Common myeloid progenitor, CD34-positive (primary cell): ENCODE results near the gene FHIT.

Experiments
- CTCF ChIA-PET: fragments of 350-600 bp; sonication (Branson Sonifier 250); formaldehyde crosslinking; loops from one replicate; lab custom pipeline; 2021; ENCODE audit warnings: antibody characterized with exemption; lab: Charles Lee
- POLR2A ChIA-PET: fragments of 350-600 bp; sonication (Branson Sonifier 250); formaldehyde crosslinking; loops from one replicate; lab custom pipeline; 2021; ENCODE audit warnings: antibody characterized with exemption; lab: Charles Lee
- DNase-seq, 3 donors: peaks; one replicate each; pipeline versions ENCODE4 v3.0.0 to v3.0.0-alpha.2; 2013
- H3K27ac ChIP-seq, 2 experiments: 1 replicate in 1 of 2; 2 replicates in 1 of 2; pipeline ENCODE4 v1.7.0; 2013; ENCODE audit warnings: inconsistent platforms in 2 of 2, low read length in 2 of 2, mild to moderate bottlenecking in 2 of 2, low read depth in 1 of 2, moderate library complexity in 1 of 2; ENCODE audit not compliant: severe bottlenecking in 2 of 2, insufficient read depth in 1 of 2, poor library complexity in 1 of 2
- H3K27me3 ChIP-seq, 5 experiments: replicated peaks in 2 of 5; 1 replicate in 3 of 5; 2 replicates in 2 of 5; pipeline versions ENCODE4 v1.6.1 to v1.7.0; 2013; ENCODE audit warnings: low read length in 4 of 5, mild to moderate bottlenecking in 2 of 5, moderate library complexity in 2 of 5, inconsistent platforms in 1 of 5; ENCODE audit not compliant: insufficient read depth in 5 of 5, control insufficient read depth in 4 of 5
- H3K36me3 ChIP-seq, 4 experiments: 1 replicate in 2 of 4; 2 replicates in 2 of 4; pipeline versions ENCODE4 v1.6.1 to v1.7.0; 2013; ENCODE audit warnings: low read length in 3 of 4, control low read depth in 1 of 4, mild to moderate bottlenecking in 1 of 4; ENCODE audit not compliant: control insufficient read depth in 4 of 4, insufficient read depth in 4 of 4
- H3K4me1 ChIP-seq, 4 experiments: 1 replicate in 3 of 4; 2 replicates in 1 of 4; pipeline versions ENCODE4 v1.6.1 to v1.7.1; 2013; ENCODE audit warnings: low read length in 3 of 4, mild to moderate bottlenecking in 3 of 4, control low read depth in 1 of 4, inconsistent platforms in 1 of 4, moderate library complexity in 1 of 4; ENCODE audit not compliant: control insufficient read depth in 4 of 4, insufficient read depth in 4 of 4; ENCODE audit errors: control extremely low read depth in 1 of 4
- H3K4me3 ChIP-seq, 7 experiments: 1 replicate in 4 of 7; 2 replicates in 3 of 7; pipeline versions ENCODE4 v1.5.1 to v1.7.0; 2013; ENCODE audit warnings: mild to moderate bottlenecking in 7 of 7, low read length in 6 of 7, moderate library complexity in 6 of 7, inconsistent platforms in 2 of 7, low read depth in 2 of 7, control low read depth in 1 of 7; ENCODE audit not compliant: insufficient read depth in 4 of 7, control insufficient read depth in 1 of 7; ENCODE audit errors: extremely low read depth in 1 of 7
- H3K9me3 ChIP-seq, 5 experiments: 1 replicate in 4 of 5; 2 replicates in 1 of 5; pipeline versions ENCODE4 v1.6.1 to v1.7.1; 2013; ENCODE audit warnings: low read length in 4 of 5, mild to moderate bottlenecking in 2 of 5, inconsistent platforms in 1 of 5, low read depth in 1 of 5, moderate library complexity in 1 of 5; ENCODE audit not compliant: control insufficient read depth in 4 of 5, insufficient read depth in 2 of 5; ENCODE audit errors: control extremely low read depth in 1 of 5
- WGBS: methylation state at CpG from one replicate; pipeline ENCODE4 v1.1.5; 2013; ENCODE audit not compliant: insufficient coverage; 5-methylcytosine and 5-hydroxymethylcytosine counted together

The FHIT gene

GRCh38 chr3:60756241-60757030 is 494.8 kb downstream of the FHIT start:
- Histone ChIP-seq H3K9me3 (peaks cover 0 to under 1% (median 0%) of the 10 kb centered on the region in 5 experiments), H3K27me3 (no peaks in the 10 kb centered on the region), H3K4me3 (no peak overlapping the region), H3K4me1 (peaks cover 3 to 32% (median 12%) of the 10 kb centered on the region in 4 experiments), H3K27ac (no peak overlapping the region), H3K36me3 (no peaks in the 10 kb centered on the region)
- DNase-seq = peak in 1 of 3 donors; percentile 4
- 94% methylated on average over 3 of the region's 7 CpGs for WGBS
- ChIA-PET CTCF (no interaction called here), POLR2A (no interaction called here)

GRCh38 chr3:60755094-60755493 is 496.2 kb downstream of the FHIT start:
- no peak overlapping the region for H3K27ac ChIP-seq
- WGBS = 96% methylated on average over 3 of the region's 3 CpGs
- no peaks in the 10 kb centered on the region for H3K27me3 ChIP-seq
- H3K9me3 ChIP-seq = peaks cover 1 to 9% (median 2%) of the 10 kb centered on the region in 5 experiments
- no peak overlapping the region for H3K4me3 ChIP-seq
- ChIA-PET CTCF (interaction anchor here (0.7 kb wide), 1 partner anchor 145 kb away, joined by 3 read pairs; no protein-coding TSS in a partner anchor), POLR2A (no interaction called here)
- H3K36me3 ChIP-seq = peaks cover 0 to 2% (median 0%) of the 10 kb centered on the region in 4 experiments
- H3K4me1 ChIP-seq = peaks cover 3 to 29% (median 12%) of the 10 kb centered on the region in 4 experiments
- DNase-seq = no peak

GRCh38 chr3:60754617-60755016 is 496.6 kb downstream of the FHIT start:
- CTCF ChIA-PET = interaction anchor here (0.9 kb wide), 1 partner anchor 11 kb away, joined by 5 read pairs; no protein-coding TSS in a partner anchor
- peaks cover 1 to 13% (median 5%) of the 10 kb centered on the region in 5 experiments for H3K9me3 ChIP-seq
- peaks cover 3 to 24% (median 12%) of the 10 kb centered on the region in 4 experiments for H3K4me1 ChIP-seq
- POLR2A ChIA-PET = no interaction called here
- H3K27me3 ChIP-seq = no peaks in the 10 kb centered on the region
- 100% methylated on average over 1 of the region's 1 CpG for WGBS
- H3K36me3 ChIP-seq = peaks cover 0 to 2% (median 0%) of the 10 kb centered on the region in 4 experiments
- no peak overlapping the region for H3K27ac ChIP-seq
- no peak overlapping the region for H3K4me3 ChIP-seq
- peak in 1 of 3 donors; percentile 21 for DNase-seq

DNA sequence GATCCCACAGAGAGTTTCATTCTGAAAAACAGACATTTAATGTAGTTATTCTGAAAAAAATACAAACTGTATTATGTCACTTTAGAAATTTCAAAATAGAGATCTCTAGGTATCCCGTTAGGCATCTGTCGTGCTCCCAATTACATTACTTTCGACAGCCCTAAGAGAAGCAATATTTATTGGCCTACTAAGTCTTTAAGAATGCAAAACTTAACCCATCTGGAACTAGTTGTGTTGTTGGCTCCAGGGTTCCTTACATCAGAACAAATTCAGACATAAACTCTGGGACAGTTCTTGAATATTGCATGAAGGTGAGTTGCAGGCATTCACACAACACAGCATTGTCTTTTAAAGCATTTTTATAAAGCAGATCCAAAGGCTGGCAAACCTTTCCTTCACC is 498.4 kb downstream of the FHIT start:
- Histone ChIP-seq H3K27ac (no peak overlapping the region), H3K4me1 (peaks cover 0 to 8% (median 3%) of the 10 kb centered on the region in 4 experiments), H3K36me3 (peaks cover 0 to 2% (median 0%) of the 10 kb centered on the region in 4 experiments), H3K9me3 (peaks cover 1 to 13% (median 5%) of the 10 kb centered on the region in 5 experiments), H3K4me3 (no peak overlapping the region), H3K27me3 (no peaks in the 10 kb centered on the region)
- ChIA-PET CTCF (no interaction called here), POLR2A (no interaction called here)
- DNase-seq = no peak
- WGBS = 100% methylated on average over 1 of the region's 3 CpGs

DNA sequence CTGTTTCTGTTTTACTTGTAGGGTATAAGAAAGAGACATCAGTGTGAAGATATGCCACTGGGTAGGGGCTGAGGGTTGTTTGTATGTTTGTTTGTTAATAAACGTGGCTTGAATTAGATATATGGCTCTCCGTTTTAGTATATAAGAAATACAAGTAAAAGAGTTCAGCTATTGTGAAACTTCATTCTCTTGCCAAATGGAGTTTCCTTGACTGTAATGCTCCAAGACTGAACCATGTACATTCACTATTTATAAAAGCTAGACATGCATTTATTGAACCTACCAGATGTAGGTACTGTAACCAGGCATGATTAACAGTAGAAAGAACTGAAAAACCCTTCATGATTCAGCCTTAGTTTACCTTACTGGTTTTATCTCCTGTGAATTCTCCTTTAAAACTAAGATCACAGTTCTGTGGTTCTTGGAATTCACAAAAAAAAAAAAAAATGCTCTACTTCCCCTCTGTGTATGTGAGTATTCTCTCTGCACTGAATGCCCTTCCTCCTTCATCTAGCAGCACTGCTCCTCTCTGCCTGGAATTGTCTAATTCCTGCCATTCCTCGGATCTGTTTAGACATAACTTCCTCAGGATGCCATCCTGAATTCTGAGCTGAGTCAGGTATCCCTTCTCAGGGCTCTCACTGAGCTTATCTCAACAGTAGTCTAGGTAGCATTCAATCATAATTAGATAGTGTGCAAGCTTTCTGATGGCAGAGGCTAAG is 504.4 kb downstream of the FHIT start:
- no peak overlapping the region for H3K27ac ChIP-seq
- peaks cover 0 to 2% (median 0%) of the 10 kb centered on the region in 4 experiments for H3K36me3 ChIP-seq
- peaks cover 1 to 13% (median 5%) of the 10 kb centered on the region in 5 experiments for H3K9me3 ChIP-seq
- CTCF ChIA-PET = interaction anchor here (0.9 kb wide), 1 partner anchor 20 kb away, joined by 3 read pairs; no protein-coding TSS in a partner anchor
- no peak overlapping the region for H3K4me3 ChIP-seq
- no peak for DNase-seq
- peaks cover 8 to 21% (median 12%) of the 10 kb centered on the region in 4 experiments for H3K4me1 ChIP-seq
- POLR2A ChIA-PET = no interaction called here
- H3K27me3 ChIP-seq = no peaks in the 10 kb centered on the region
- WGBS = 0% methylated on average over 1 of the region's 3 CpGs

DNA sequence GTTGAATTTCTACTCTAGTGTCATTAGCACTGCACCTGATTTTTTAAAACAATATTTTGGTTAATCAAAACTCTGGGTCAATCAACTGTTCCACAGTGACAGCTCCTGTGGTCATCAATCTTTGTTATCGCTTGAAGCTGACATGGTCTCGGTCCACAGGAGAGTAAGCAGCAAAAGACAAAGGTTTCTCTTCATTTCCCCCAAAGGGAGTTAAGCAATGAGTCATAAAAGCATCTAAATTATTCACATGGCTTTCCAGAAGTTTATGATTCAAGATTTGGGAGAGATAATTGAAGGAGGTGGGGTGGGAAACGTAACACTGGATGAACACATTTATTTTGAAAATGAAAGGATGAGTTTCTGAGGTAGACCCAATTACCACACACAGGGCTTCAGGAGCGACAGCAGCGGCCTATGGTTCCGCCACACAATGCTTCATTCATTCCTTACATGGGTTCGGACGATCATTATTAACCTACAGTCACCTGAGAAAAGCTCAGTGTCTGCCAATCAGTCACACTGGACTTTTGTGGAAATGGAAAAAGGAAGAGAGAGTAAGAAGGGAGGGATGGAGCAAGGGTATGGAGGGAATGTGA is 505.1 kb downstream of the FHIT start:
- Histone ChIP-seq H3K27ac (no peak overlapping the region), H3K36me3 (peaks cover 0 to 2% (median 0%) of the 10 kb centered on the region in 4 experiments), H3K4me3 (no peak overlapping the region), H3K27me3 (no peaks in the 10 kb centered on the region), H3K4me1 (peaks cover 8 to 21% (median 12%) of the 10 kb centered on the region in 4 experiments), H3K9me3 (peaks cover 0 to 13% (median 5%) of the 10 kb centered on the region in 5 experiments)
- DNase-seq = no peak
- ChIA-PET POLR2A (no interaction called here), CTCF (no interaction called here)
- WGBS = no CpG with 5 or more reads among the region's 8 CpGs
